Activated CD4-positive, alpha-beta T cell treated with anti-CD3 and anti-CD28 coated beads for 1 hour (primary cell): ENCODE measurements around the gene GORAB.

Source experiments
- DNase-seq: peaks from one replicate; pipeline ENCODE4 v3.0.0-alpha.2; 2020

Gene GORAB

DNA sequence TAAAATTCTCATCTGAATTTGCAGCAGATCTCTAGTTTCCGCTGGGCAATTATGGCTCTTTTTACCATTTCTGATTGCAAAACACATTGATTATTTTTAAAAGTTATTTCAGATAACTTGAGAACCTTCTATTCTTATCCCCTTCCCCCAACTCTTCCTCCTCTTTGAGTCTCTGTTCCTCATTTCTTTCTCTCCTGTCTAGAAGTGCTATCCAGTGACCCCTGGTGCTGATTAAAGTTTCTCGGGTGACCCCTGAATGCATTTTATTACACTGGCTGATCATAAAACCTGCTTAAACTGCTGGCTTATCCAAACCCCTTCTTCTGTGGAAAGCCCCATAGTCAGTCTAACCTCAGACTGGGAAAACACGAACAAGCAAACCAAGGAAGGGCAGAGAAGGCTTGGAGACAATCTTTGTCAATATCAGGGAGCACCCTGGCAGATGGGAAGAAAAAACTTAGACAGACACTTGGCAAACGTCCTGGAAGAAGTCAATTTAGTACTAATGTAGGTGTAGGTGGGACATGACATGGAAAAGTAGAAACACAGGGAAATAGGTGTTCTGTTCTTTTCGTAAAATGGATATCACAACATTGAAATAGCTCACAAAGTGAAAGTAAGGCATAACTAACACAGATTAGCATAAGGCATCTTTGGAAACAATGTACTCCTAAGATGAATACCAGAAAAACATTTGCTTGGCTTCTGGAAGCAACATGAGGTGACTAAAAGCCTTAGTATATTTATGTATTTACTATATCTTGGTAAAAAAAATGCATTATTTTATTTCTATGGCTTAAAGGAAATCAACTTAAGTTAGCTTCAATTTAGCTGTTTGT is 61.4 kb downstream of the GORAB start:
- no peak for DNase-seq

DNA sequence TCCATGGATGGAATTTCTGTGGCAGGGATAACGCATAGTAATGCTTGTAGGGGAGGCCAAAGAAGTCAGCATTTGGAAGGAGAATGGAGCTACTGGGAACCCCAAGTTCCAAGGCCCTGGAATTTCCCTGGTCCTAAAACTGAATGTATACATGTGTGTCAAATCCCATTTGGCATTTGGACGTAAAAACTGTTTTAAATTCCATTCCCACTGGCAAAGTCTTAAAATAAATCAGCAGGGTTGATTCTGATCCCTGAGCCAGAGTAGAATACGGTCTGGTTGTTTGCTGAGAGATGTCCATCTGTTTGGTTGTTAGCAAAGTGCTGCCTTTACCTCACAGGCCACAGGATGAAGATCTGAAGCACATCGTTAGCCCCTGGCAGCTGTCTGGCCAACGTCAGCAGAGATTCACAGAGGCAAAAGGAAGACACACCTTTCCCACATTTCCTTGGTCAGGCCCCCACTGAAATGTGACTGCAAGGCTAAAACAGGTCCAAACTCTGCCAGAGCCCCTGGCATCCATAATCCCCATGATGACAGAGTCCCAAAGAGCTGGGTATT is 62.2 kb downstream of the GORAB start:
- DNase-seq: no peak

GRCh38 chr1:170596701-170597100 is 64.7 kb downstream of the GORAB start:
- DNase-seq: no peak

DNA sequence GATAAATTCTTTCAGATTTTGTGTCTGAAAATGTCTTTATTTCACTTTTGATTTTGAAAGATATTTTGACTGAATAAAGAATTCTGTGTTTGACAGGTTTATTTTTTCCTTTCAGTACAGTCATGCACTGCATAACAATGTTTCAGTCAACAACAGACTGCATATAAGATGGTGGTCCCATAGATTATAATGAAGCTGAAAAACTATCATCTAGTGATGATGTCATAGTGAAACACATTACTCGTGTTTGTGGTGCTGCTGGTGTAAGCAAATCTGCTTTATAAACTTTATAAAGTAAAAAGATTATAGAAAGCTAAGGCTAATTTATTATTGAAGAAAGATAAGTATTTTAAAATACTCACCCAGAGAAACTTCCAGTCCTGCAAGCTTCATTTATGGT is 66.7 kb downstream of the GORAB start:
- no peak for DNase-seq

DNA sequence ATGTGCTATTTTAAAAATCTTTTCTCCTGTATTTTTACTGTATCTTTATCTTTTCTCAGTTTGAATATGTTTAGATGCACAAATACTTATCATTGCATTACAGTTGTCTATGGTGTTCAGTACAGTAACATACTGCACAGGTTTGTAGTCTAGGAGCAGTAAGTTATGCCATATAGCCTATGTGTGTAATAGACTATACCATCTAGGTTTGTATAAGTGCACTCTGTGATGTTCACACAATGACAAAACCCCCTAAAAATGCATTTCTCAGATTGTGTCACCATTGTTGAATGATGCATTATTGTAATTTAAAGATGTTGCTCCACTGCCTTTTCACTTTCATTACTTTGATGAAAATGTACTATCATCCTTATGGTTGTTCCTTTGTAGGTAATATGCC is 67.1 kb downstream of the GORAB start:
- DNase-seq: no peak

- no peak for DNase-seq
Measured at GRCh38 chr1:170601866-170602265, 69.9 kb downstream of the GORAB start.
